NCI-H510A (cell line): Measurements from ENCODE around the gene PARD6A.
"Not testable (repeated sequence)": the region's sequence is repeated elsewhere in the genome, so short reads cannot be mapped to it uniquely, and the experiment has no call there.

Source experiments
- DNase-seq: peaks from one replicate; lab custom pipeline; 2025; lab: John Stamatoyannopoulos, UW

PARD6A gene

GRCh38 chr16:67667817-67668494 is 7.2 kb downstream of the PARD6A start:
- DNase-seq, result peak; percentile 74

- DNase-seq, result no peak
Measured at GRCh38 chr16:67668495-67669157, 7.9 kb downstream of the PARD6A start.

GRCh38 chr16:67669499-67670101 is 8.8 kb downstream of the PARD6A start:
- no peak for DNase-seq

- DNase-seq, result no peak
Measured at GRCh38 chr16:67672306-67672705, 11.5 kb downstream of the PARD6A start.

- DNase-seq, result no peak
Measured at GRCh38 chr16:67672739-67673662, 12.2 kb downstream of the PARD6A start.

GRCh38 chr16:67673712-67674580 is 13.2 kb downstream of the PARD6A start:
- DNase-seq, result no peak

- peak; percentile 52 for DNase-seq
Measured at GRCh38 chr16:67674851-67675578, 14.3 kb downstream of the PARD6A start.

GRCh38 chr16:67675579-67675935 is 14.8 kb downstream of the PARD6A start:
- DNase-seq, result no peak

GRCh38 chr16:67675999-67676398 is 15.2 kb downstream of the PARD6A start:
- no peak for DNase-seq

- no peak for DNase-seq
Measured at GRCh38 chr16:67676516-67676915, 15.8 kb downstream of the PARD6A start.

- DNase-seq, result no peak
Measured at GRCh38 chr16:67676939-67677338, 16.2 kb downstream of the PARD6A start.

GRCh38 chr16:67677712-67678111 is 17.0 kb downstream of the PARD6A start:
- DNase-seq, result no peak

GRCh38 chr16:67678354-67679023 is 17.7 kb downstream of the PARD6A start:
- no peak for DNase-seq

- no peak for DNase-seq
Measured at GRCh38 chr16:67679935-67680897, 19.5 kb downstream of the PARD6A start.

GRCh38 chr16:67683767-67684166 is 23.0 kb downstream of the PARD6A start:
- no peak for DNase-seq

GRCh38 chr16:67685388-67686112 is 24.8 kb downstream of the PARD6A start:
- no peak for DNase-seq

- DNase-seq, result not testable (repeated sequence)
Measured at GRCh38 chr16:67693517-67694285, 32.9 kb downstream of the PARD6A start.
